ENCODE measurements around the gene KLF5. TPM values are rescaled to one million over a fixed set of nuclear protein-coding genes. Genes with fewer than 3 reads are reported as not detected.

The KLF5 gene
- total RNA-seq, 1 donor from 2014 or later, result 189 TPM

DNA sequence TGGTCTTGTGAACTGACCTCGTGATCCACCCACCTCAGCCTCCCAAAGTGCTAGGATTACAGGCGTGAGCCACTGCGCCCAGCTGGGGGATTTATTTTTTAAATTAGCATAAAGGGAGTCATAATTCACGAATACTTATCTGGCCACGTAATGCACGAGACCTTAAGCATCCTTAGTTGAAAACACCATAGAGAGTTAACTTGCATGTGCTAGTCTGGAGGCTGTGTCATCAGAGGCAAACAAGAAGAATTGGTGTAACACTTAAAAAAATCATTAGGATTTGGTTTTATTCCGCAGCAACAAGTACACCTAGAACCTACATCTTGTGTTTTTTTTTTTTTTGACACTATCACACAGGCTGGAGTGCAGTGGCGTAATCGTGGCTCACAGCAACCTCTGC lies 19.1 kb downstream of the KLF5 start:
- Mint-ChIP-seq H3K27me3 (no peaks in the 10 kb centered on the region), H3K36me3 (peaks cover 38% of the 10 kb centered on the region), H3K4me3 (peak overlapping the region; percentile 24), H3K27ac (peak overlapping the region; percentile 89), H3K4me1 (ENCODE audit: unreplicated experiment) (peaks cover 14% of the 10 kb centered on the region), H3K9me3 (peaks cover 5% of the 10 kb centered on the region)
- no peak for DNase-seq (ENCODE audit: extremely low spot score, unreplicated experiment)
- TF ChIP-seq, protein P1, sequence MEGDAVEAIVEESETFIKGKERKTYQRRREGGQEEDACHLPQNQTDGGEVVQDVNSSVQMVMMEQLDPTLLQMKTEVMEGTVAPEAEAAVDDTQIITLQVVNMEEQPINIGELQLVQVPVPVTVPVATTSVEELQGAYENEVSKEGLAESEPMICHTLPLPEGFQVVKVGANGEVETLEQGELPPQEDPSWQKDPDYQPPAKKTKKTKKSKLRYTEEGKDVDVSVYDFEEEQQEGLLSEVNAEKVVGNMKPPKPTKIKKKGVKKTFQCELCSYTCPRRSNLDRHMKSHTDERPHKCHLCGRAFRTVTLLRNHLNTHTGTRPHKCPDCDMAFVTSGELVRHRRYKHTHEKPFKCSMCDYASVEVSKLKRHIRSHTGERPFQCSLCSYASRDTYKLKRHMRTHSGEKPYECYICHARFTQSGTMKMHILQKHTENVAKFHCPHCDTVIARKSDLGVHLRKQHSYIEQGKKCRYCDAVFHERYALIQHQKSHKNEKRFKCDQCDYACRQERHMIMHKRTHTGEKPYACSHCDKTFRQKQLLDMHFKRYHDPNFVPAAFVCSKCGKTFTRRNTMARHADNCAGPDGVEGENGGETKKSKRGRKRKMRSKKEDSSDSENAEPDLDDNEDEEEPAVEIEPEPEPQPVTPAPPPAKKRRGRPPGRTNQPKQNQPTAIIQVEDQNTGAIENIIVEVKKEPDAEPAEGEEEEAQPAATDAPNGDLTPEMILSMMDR (conservative IDR thresholded peaks at IDR 0.05), result no peak

DNA sequence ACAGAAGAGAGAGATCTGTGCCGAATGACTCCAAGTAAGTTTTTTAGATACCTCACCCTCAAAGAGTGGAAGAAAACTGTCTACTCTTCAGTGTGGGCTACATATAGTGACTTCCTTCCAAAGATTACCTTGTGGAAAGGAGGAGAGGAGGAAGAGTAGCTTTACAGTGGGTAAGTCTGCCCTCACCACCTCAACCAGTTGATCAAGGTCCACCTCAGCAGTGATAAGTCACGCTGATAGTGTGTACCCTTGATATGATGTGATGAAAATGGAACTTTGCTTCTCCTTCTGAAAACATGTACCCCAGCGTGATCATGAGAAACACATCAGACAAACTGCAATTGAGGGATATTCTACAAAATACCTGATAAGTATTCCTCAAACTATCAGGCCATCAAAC lies 20.6 kb downstream of the KLF5 start:
- H3K9me3 Mint-ChIP-seq, result peaks cover 5% of the 10 kb centered on the region

DNA sequence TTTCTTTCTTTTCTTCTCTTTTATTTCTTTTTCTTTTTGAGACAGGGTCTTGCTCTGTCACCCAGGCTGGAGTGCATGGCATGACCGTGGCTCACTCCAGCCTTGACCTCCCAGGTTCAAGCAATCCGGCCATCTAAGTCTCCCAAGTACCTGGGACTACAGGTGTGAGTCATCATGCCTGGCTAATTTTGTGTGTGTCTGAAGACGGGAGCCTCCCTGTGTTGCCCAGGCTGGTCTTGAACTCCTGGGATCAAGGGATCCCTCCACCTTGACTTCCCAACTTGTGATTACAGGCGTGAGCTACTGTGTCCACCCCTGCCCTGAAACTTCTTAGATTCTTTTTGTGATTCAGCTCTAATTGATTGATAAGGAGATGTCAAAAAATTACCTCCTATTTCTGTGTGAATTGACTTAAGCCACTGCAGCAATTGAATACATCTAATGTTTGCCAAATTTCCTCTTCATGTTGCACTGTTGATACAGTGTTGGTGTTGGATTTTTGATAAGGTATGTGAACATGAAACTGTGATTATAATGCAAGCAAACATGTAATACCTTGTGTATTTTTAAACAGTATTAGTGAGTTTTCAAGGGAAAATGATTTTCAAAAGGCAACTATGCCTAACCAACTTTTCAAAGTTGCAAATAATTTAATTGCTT lies 22.6 kb downstream of the KLF5 start:
- Mint-ChIP-seq H3K9me3 (peaks cover 5% of the 10 kb centered on the region), H3K27me3 (no peaks in the 10 kb centered on the region), H3K27ac (peak overlapping the region; percentile 76), H3K36me3 (peaks cover 9% of the 10 kb centered on the region), H3K4me1 (ENCODE audit: unreplicated experiment) (no peaks in the 10 kb centered on the region), H3K4me3 (peak overlapping the region; percentile 35)
- TF ChIP-seq, protein P1 (conservative IDR thresholded peaks at IDR 0.05), result no peak
- no peak for DNase-seq (ENCODE audit: extremely low spot score, unreplicated experiment)

More for the DNA sequence above, 20.6 kb downstream of the KLF5 start:
- TF ChIP-seq, protein P1 (conservative IDR thresholded peaks at IDR 0.05), result no peak
- Mint-ChIP-seq H3K4me1 (ENCODE audit: unreplicated experiment) (peaks cover 4% of the 10 kb centered on the region), H3K36me3 (peaks cover 28% of the 10 kb centered on the region), H3K27ac (peak overlapping the region; percentile 90), H3K4me3 (no peak overlapping the region), H3K27me3 (no peaks in the 10 kb centered on the region)
- no peak for DNase-seq (ENCODE audit: extremely low spot score, unreplicated experiment)

- peaks cover 10% of the 10 kb centered on the region for H3K9me3 Mint-ChIP-seq
- DNase-seq (ENCODE audit: extremely low spot score, unreplicated experiment), result no peak
- H3K27me3 Mint-ChIP-seq, result no peaks in the 10 kb centered on the region
- no peaks in the 10 kb centered on the region for H3K4me1 Mint-ChIP-seq (ENCODE audit: unreplicated experiment)
- no peak overlapping the region for H3K4me3 Mint-ChIP-seq
- TF ChIP-seq, protein P1 (conservative IDR thresholded peaks at IDR 0.05), result no peak
- H3K27ac Mint-ChIP-seq, result no peak overlapping the region
- H3K36me3 Mint-ChIP-seq, result peaks cover 9% of the 10 kb centered on the region
Observed at GRCh38 chr13:73082471-73082870, 23.7 kb downstream of the KLF5 start.

DNA sequence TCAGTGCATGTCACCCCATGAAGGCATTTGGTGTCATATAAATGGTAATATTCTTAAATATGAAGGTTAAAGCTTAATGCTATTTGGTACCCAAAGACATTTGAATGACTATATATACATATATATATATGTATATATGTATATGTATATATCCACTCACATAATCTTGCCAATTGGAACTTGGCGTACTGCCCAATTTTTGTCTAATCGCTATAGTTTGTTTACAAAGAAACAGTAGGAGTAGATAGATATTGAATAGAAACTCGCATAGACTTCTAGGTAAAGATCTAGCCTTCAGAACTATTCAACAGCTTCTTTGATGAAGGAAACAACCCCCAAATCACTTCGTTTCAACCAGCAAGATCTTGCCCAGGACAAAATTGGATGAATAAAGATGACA lies 24.1 kb downstream of the KLF5 start:
- H3K27ac Mint-ChIP-seq, result no peak overlapping the region
- TF ChIP-seq, protein P1 (conservative IDR thresholded peaks at IDR 0.05), result no peak
- H3K9me3 Mint-ChIP-seq, result peaks cover 11% of the 10 kb centered on the region
- H3K36me3 Mint-ChIP-seq, result peaks cover 9% of the 10 kb centered on the region
- DNase-seq (ENCODE audit: extremely low spot score, unreplicated experiment), result no peak
- H3K4me1 Mint-ChIP-seq (ENCODE audit: unreplicated experiment), result no peaks in the 10 kb centered on the region
- no peak overlapping the region for H3K4me3 Mint-ChIP-seq
- no peaks in the 10 kb centered on the region for H3K27me3 Mint-ChIP-seq

Measured in type B pancreatic cell (in vitro differentiated cells).